NCI-H146 treated with DMSO at 0.1 percent for 48 hours (cell line): Measurements from ENCODE around the gene CAAP1.
"Not testable (repeated sequence)": the region's sequence is repeated elsewhere in the genome, so short reads cannot be mapped to it uniquely, and the experiment has no call there.

Source experiments
- DNase-seq: peaks from one replicate; lab custom pipeline; 2025; ENCODE audit not compliant: unreplicated experiment; lab: John Stamatoyannopoulos, UW

The CAAP1 gene

GRCh38 chr9:26850995-26851394 lies 41.6 kb downstream of the CAAP1 start:
- DNase-seq, result no peak

- DNase-seq, result peak; percentile 70
These were observed 58.8 kb downstream of the CAAP1 start for GRCh38 chr9:26833792-26834191.

- DNase-seq, result not testable (repeated sequence)
These were observed 64.1 kb downstream of the CAAP1 start for GRCh38 chr9:26828391-26828955.

GRCh38 chr9:26814799-26815198 lies 77.8 kb downstream of the CAAP1 start:
- no peak for DNase-seq

GRCh38 chr9:26813247-26813646 lies 79.4 kb downstream of the CAAP1 start:
- no peak for DNase-seq

- DNase-seq, result no peak
These were observed 80.4 kb downstream of the CAAP1 start for GRCh38 chr9:26812217-26812616.

GRCh38 chr9:26811106-26811505 lies 81.5 kb downstream of the CAAP1 start:
- DNase-seq, result no peak

GRCh38 chr9:26809795-26810194 lies 82.8 kb downstream of the CAAP1 start:
- DNase-seq, result no peak

GRCh38 chr9:26807161-26807560 lies 85.4 kb downstream of the CAAP1 start:
- no peak for DNase-seq

- DNase-seq, result no peak
These were observed 89.7 kb downstream of the CAAP1 start for GRCh38 chr9:26802921-26803320.

- DNase-seq, result peak; percentile 52
These were observed 90.8 kb downstream of the CAAP1 start for GRCh38 chr9:26801772-26802171.

- peak; percentile 52 for DNase-seq
These were observed 92.3 kb downstream of the CAAP1 start for GRCh38 chr9:26800322-26800721.

GRCh38 chr9:26791274-26791673 lies 101.3 kb downstream of the CAAP1 start:
- no peak for DNase-seq
